ENCODE measurements around the gene CYP4Z1. TPM values are rescaled to one million over a fixed set of nuclear protein-coding genes. Genes with fewer than 3 reads are reported as not detected.
"Not testable (repeated sequence)": the region's sequence is repeated elsewhere in the genome, so short reads cannot be mapped to it uniquely, and the experiment has no call there.

Gene CYP4Z1
- total RNA-seq, 1 experiment from 2014 or later = not detected

- CTCF ChIA-PET; intact Hi-C loops (cut with micrococcal nuclease); H3K9me3 ChIP-seq (ENCODE audit: low read length); BruUV-seq (replicated peaks); H3K27me3 ChIP-seq (ENCODE audit: low read length); H3K4me2 ChIP-seq (ENCODE audit: low read length); H4K20me1 ChIP-seq (ENCODE audit: low read length); H3K27ac ChIP-seq (ENCODE audit: low read length); H3K4me1 ChIP-seq (ENCODE audit: insufficient read depth, low read length); H3K36me3 ChIP-seq (ENCODE audit: low read depth, low read length); H3K9me2 ChIP-seq (replicated peaks; ENCODE audit: low read length); POLR2A ChIA-PET (ENCODE audit: unreplicated experiment); H3F3A ChIP-seq (ENCODE audit: low read length, unreplicated experiment); H3K79me2 ChIP-seq (ENCODE audit: low read length); H3K4me3 ChIP-seq (ENCODE audit: low read length); H3K9ac ChIP-seq (ENCODE audit: low read length); H2AFZ ChIP-seq (ENCODE audit: low read length): not testable (repeated sequence)
- peak; percentile 33; the same call in 1 of the 2 replicates for ATAC-seq
- TF ChIP-seq CTCF (conservative IDR thresholded peaks at IDR 0.05; ENCODE audit: low read depth, low read length) = peak; percentile 44; the same call in 1 of the 2 replicates
- peak; percentile 62 for DNase-seq
Observed at GRCh38 chr1:47089356-47089755, 22.3 kb downstream of the CYP4Z1 start.

- TF ChIP-seq CTCF (conservative IDR thresholded peaks at IDR 0.05; ENCODE audit: low read depth, low read length) = peak; percentile 53
- H3K36me3 ChIP-seq (ENCODE audit: low read depth, low read length); H3K9ac ChIP-seq (ENCODE audit: low read length); H3K4me2 ChIP-seq (ENCODE audit: low read length); H3K4me3 ChIP-seq (ENCODE audit: low read length); H3K4me1 ChIP-seq (ENCODE audit: insufficient read depth, low read length); ATAC-seq; H4K20me1 ChIP-seq (ENCODE audit: low read length); H3K9me3 ChIP-seq (ENCODE audit: low read length); H3K27me3 ChIP-seq (ENCODE audit: low read length); H3K9me2 ChIP-seq (replicated peaks; ENCODE audit: low read length); BruUV-seq (replicated peaks); H3K79me2 ChIP-seq (ENCODE audit: low read length); H3F3A ChIP-seq (ENCODE audit: low read length, unreplicated experiment); H3K27ac ChIP-seq (ENCODE audit: low read length); DNase-seq; H2AFZ ChIP-seq (ENCODE audit: low read length); POLR2A ChIA-PET (ENCODE audit: unreplicated experiment): not testable (repeated sequence)
- intact Hi-C loops (cut with micrococcal nuclease) = loop anchor here (10.0 kb wide), 1 partner anchor 347 kb away; no protein-coding TSS in a partner anchor
- CTCF ChIA-PET = interaction anchor here (0.6 kb wide), 1 partner anchor 74 kb away, joined by 4 read pairs; no protein-coding TSS in a partner anchor
Observed at GRCh38 chr1:47091476-47091875, 24.4 kb downstream of the CYP4Z1 start.

GRCh38 chr1:47104816-47105215 lies 37.8 kb downstream of the CYP4Z1 start:
- Histone ChIP-seq H3K27me3 (ENCODE audit: low read length) (no peaks in the 10 kb centered on the region), H3K27ac (ENCODE audit: low read length) (no peak overlapping the region), H3K9ac (ENCODE audit: low read length) (no peak overlapping the region), H3K4me2 (ENCODE audit: low read length) (no peak overlapping the region), H3K9me2 (replicated peaks; ENCODE audit: low read length) (no peaks in the 10 kb centered on the region), H3K36me3 (ENCODE audit: low read depth, low read length) (no peaks in the 10 kb centered on the region), H3K79me2 (ENCODE audit: low read length) (no peaks in the 10 kb centered on the region), H2AFZ (ENCODE audit: low read length) (no peak overlapping the region), H3F3A (ENCODE audit: low read length, unreplicated experiment) (no peaks in the 10 kb centered on the region), H3K9me3 (ENCODE audit: low read length) (no peaks in the 10 kb centered on the region), H3K4me3 (ENCODE audit: low read length) (no peak overlapping the region), H3K4me1 (ENCODE audit: insufficient read depth, low read length) (peaks cover 24% of the 10 kb centered on the region), H4K20me1 (ENCODE audit: low read length) (no peaks in the 10 kb centered on the region)
- intact Hi-C loops (cut with micrococcal nuclease) = loop anchor here (5.0 kb wide), 1 partner anchor 72 kb away; no protein-coding TSS in a partner anchor
- no TSS peak for BruUV-seq (replicated peaks)
- ATAC-seq (no peak), DNase-seq (peak; percentile 44)
- CTCF ChIA-PET = no interaction called here
- TF ChIP-seq EZH2phosphoT487 (IDR thresholded peaks at IDR 0.05; ENCODE audit: borderline replicate concordance, low read length) (no peak), CTCF (conservative IDR thresholded peaks at IDR 0.05; ENCODE audit: low read depth, low read length) (0 out of 2 replicates have a peak, but pooled peaks have one; percentile 34)
- POLR2A ChIA-PET (ENCODE audit: unreplicated experiment) = no interaction called here
